ENCODE results near the gene STOML1. TPM values are rescaled to one million over a fixed set of nuclear protein-coding genes. Genes with fewer than 3 reads are reported as not detected.

Gene STOML1
- total and polyA plus RNA-seq, 10 of the 15 experiments (the other 5 are each of a cell fraction or from before 2014, with no cell fraction given), result 0.14 to 13.6 (median 8.3) TPM

- DNase-seq (ENCODE audit: low read depth, low spot score) (no peak), FAIRE-seq (no peak), ATAC-seq (no peak; the same call in 2 of the 3 replicates)
- H3K9me3 ChIP-seq (replicated peaks; ENCODE audit: control insufficient read depth, insufficient read depth, low read length), result no peaks in the 10 kb centered on the region
- no peaks in the 10 kb centered on the region for H3K79me2 ChIP-seq (ENCODE audit: control insufficient read depth, insufficient read depth, low read length)
- in situ Hi-C loops (cut with MboI) (no loop called here), intact Hi-C loops (cut with micrococcal nuclease; ENCODE audit: unreplicated experiment) (no loop called here)
- no peaks in the 10 kb centered on the region; a peak in 1 of 4 replicates for H3K27me3 ChIP-seq (replicated peaks in 1 of 2; ENCODE audit: control insufficient read depth in 2 of 2, insufficient read depth in 2 of 2, low read length in 1 of 2)
- H3K27ac ChIP-seq (ENCODE audit: control insufficient read depth, insufficient read depth), result no peak overlapping the region
- BruUV-seq (replicated peaks), result no TSS peak
- no peaks in the 10 kb centered on the region for H3K36me3 ChIP-seq (ENCODE audit: control insufficient read depth in 2 of 2, insufficient read depth in 2 of 2, low read length in 1 of 2)
- SMC1A ChIA-PET (ENCODE audit: uncharacterized antibody, unreplicated experiment), result no interaction called here
- POLR2A ChIA-PET, result no interaction called here
- H3K9ac ChIP-seq (ENCODE audit: control insufficient read depth, insufficient read depth, low read length), result no peak overlapping the region
- 0% methylated on average over 9 of the region's 9 CpGs for WGBS (ENCODE audit: insufficient coverage, insufficient replicate concordance, low lambda C conversion rate, missing lambda C conversion rate)
- H3K4me2 ChIP-seq (ENCODE audit: control insufficient read depth, insufficient read depth), result no peak overlapping the region
- RAD21 ChIA-PET (ENCODE audit: unreplicated experiment), result interaction anchor here (0.9 kb wide), 1 partner anchor 16 kb away, joined by 3 read pairs; no protein-coding TSS in a partner anchor
- no peaks in the 10 kb centered on the region; the same call in 1 of the 2 replicates for H3K4me1 ChIP-seq (ENCODE audit: control insufficient read depth, insufficient read depth, low read length)
- no peaks in the 10 kb centered on the region for H4K20me1 ChIP-seq (ENCODE audit: control insufficient read depth, insufficient read depth)
- H3K4me3 ChIP-seq, result no peak overlapping the region
- CTCF ChIA-PET, result interaction anchor here (1.9 kb wide), 1 partner anchor 15 kb away, joined by 5 read pairs; no protein-coding TSS in a partner anchor
- TF ChIP-seq SIX5 (IDR thresholded peaks at IDR 0.05; ENCODE audit: low read depth, low read length, severe bottlenecking) (no peak), RBBP5 (conservative IDR thresholded peaks at IDR 0.05) (no peak), NRF1 (conservative IDR thresholded peaks at IDR 0.05; ENCODE audit: low read depth, low read length) (no peak), STAT3 (IDR thresholded peaks at IDR 0.05; ENCODE audit: low read depth, low read length) (no peak)
- TF ChIP-seq, protein P1, sequence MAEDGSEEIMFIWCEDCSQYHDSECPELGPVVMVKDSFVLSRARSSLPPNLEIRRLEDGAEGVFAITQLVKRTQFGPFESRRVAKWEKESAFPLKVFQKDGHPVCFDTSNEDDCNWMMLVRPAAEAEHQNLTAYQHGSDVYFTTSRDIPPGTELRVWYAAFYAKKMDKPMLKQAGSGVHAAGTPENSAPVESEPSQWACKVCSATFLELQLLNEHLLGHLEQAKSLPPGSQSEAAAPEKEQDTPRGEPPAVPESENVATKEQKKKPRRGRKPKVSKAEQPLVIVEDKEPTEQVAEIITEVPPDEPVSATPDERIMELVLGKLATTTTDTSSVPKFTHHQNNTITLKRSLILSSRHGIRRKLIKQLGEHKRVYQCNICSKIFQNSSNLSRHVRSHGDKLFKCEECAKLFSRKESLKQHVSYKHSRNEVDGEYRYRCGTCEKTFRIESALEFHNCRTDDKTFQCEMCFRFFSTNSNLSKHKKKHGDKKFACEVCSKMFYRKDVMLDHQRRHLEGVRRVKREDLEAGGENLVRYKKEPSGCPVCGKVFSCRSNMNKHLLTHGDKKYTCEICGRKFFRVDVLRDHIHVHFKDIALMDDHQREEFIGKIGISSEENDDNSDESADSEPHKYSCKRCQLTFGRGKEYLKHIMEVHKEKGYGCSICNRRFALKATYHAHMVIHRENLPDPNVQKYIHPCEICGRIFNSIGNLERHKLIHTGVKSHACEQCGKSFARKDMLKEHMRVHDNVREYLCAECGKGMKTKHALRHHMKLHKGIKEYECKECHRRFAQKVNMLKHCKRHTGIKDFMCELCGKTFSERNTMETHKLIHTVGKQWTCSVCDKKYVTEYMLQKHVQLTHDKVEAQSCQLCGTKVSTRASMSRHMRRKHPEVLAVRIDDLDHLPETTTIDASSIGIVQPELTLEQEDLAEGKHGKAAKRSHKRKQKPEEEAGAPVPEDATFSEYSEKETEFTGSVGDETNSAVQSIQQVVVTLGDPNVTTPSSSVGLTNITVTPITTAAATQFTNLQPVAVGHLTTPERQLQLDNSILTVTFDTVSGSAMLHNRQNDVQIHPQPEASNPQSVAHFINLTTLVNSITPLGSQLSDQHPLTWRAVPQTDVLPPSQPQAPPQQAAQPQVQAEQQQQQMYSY (CRISPR knock-in tag; IDR thresholded peaks at IDR 0.05), result no peak
- no peak overlapping the region for H2AFZ ChIP-seq (ENCODE audit: control insufficient read depth, low read depth, low read length)
These were observed 35.4 kb downstream of the STOML1 start for GRCh38 chr15:73956743-73957135.
